Measurements from ENCODE around the gene SEC14L5.

SEC14L5 gene

GRCh38 chr16:4987580-4988374, 29.6 kb downstream of the SEC14L5 start:
- no peak for DNase-seq

DNA sequence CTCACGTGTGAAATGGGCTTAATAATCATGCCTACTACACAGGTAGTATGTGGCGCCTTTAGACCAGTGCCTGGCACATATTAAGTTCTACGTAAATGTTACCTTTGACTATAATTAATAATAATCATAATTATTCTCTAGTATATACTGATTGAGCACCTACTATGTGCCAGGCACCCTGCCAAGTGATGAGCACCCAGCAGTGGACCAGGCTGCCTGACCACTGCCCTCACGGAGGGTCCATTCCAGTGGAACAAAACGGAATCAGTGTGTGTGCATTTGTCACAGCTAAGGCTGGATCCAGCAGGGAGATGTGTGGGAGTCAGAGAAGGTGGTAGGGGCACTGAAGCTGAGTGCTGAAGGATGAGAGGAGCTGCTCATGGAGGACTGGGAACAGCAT, 30.5 kb downstream of the SEC14L5 start:
- DNase-seq = no peak

DNA sequence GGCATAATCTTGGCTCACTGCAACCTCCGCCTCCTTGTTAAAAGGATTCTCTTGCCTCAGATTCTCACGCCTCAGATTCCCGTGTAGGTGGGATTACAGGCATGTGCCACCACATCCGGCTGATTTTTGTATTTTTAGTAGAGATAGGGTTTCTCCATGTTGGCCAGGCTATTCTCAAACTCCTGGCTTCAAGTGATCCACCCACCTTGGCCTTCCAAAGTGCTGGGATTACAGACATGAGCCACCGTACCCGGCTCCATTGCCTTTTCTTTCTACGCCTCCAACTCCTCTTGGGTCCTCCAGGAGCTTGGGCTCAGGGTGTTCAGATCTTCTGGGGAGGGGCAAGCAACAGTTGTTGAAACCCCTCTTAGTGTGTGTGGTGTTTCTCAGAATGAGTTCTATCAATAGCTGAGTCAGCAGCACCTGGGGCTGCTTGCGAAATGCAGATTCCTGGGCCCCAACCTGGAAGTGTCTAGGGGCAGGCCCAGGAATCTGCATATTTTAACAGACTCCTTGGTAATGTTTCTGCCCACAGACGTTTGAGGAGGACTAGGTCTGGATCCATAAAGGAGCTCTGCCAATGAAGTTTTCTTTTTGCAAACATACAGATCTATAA, 31.4 kb downstream of the SEC14L5 start:
- no peak for DNase-seq

GRCh38 chr16:4990415-4990814, 32.3 kb downstream of the SEC14L5 start:
- no peak for DNase-seq

DNA sequence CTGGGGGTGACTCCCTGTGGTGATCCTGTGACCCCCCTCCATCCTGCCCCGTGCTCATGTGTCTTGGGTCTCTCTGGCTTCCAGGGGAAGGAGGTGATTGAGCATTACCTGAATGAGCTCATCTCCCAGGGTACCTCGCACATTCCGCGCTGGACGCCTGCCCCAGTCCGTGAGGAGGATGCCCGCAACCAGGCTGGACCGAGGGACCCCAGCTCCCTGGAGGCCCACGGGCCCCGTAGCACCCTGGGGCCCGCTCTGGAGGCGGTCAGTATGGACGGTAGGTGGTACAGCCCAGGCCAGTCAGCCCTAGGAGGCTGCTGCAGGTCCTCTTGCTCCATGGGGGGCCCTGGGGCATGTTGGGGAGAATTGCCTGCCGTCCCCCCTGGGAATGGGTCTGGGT, 33.6 kb downstream of the SEC14L5 start:
- DNase-seq = no peak

DNA sequence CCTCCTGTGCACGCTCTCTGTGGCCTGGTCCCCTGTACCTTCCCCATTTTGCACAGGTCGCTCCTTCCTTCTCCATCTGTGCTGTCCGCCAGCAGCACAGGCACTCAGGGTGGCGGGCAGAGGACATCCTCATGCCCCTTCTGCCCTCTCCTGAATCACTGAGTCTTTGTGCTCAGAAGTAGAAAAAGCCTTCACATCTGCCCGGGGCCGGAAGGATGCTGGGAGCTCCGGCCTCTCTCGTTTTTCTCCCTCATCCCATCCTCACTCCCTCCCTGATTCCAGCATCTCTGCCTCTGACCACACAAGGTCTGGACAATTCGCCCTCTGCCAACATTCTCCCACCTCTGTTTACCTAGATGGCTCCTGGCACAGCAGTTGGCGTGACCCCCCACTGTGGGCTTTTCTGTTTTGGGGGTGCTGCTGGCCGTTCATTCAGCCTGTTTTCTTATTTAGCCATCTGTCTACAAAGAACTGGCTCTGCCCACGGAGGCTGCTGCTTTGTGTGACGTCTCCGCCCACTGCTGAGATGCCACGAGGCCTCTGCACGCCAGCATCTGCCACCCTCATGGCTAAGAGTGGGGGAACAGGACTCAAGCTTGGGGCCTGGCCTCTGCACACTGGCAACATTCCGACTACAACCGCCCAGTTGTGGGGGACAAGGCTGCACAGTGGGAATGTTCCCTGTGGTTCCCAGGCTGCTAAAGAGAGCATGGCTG, 36.7 kb downstream of the SEC14L5 start:
- DNase-seq = no peak

- DNase-seq = no peak
These were observed 42.5 kb downstream of the SEC14L5 start for GRCh38 chr16:5000573-5001001.

GRCh38 chr16:5001571-5001970, 43.4 kb downstream of the SEC14L5 start:
- DNase-seq = no peak

DNA sequence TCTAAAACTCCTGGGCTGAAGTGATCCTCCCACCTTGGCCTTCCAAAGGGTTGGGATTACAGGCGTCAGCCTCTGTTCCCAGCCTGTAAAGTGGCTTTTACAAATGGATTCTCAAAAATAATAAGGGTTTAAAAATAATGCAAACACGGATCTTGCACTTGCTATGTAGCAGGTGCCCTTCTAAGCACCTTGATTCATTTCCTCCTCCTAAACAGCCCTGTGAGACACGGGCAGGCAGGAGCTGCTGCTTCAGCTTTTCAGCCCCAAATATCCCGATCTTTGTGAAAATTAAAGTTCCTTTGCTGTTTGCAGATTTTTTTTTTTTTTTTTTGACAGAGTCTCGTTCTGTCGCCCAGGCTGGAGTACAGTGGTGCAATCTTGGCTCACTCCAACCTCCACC, 43.9 kb downstream of the SEC14L5 start:
- DNase-seq = no peak

- no peak for DNase-seq
These were observed 44.6 kb downstream of the SEC14L5 start for GRCh38 chr16:5002699-5003143.

DNA sequence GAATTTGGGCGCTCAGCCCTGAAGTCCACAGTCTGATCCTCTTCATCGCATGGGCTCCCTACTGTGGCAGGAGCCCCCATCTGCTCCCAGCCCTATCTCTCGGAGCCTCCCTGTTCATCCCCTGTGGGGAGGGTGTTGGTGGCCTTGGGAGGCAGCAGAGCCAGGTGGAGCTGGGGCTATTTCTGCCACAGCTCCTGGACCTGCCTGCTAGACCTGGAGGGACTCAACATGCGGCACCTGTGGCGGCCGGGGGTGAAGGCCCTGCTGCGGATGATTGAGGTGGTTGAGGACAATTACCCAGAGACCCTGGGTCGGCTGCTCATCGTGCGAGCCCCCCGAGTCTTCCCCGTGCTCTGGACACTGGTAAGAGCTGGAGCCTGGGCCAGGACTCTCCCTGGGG, 45.1 kb downstream of the SEC14L5 start:
- DNase-seq = no peak

DNA sequence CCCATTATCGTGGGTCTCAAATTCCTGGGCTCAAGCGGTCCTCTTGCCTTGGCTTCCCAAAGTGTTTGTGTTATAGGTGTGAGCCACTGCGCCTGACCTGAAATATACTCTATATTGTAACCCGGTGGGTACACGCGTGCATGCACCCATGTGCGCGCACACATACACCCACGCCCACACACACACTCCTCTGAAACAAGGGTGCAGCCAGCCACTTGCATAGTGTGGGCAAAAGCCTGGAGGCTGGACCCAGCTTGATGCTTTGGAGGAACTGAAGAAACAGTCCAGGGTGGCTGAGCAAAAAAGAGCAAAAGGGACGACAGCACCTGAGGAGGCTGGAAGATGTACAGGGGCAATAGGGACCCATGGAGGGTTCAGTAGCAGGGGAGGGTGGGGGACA, 45.7 kb downstream of the SEC14L5 start:
- no peak for DNase-seq

GRCh38 chr16:5004311-5004710, 46.2 kb downstream of the SEC14L5 start:
- DNase-seq = no peak

DNA sequence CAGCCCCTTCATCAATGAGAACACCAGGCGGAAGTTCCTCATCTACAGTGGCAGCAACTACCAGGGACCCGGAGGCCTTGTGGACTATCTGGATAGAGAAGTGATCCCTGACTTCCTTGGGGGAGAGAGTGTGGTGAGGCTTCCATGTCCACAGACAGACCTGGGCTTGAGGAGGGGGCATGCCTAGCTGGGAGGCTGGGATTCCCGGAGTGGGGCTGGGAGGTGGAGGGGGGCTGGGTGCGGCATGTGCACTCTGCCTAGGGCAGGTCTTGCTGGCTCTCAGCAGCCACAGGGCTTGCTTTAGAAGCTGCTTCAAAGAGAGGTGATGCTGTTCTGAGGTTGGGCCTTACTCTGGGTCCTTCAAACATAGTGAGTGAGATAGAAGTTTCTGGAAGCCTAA, 47.8 kb downstream of the SEC14L5 start:
- no peak for DNase-seq

GRCh38 chr16:5006348-5007193, 48.4 kb downstream of the SEC14L5 start:
- no peak for DNase-seq

DNA sequence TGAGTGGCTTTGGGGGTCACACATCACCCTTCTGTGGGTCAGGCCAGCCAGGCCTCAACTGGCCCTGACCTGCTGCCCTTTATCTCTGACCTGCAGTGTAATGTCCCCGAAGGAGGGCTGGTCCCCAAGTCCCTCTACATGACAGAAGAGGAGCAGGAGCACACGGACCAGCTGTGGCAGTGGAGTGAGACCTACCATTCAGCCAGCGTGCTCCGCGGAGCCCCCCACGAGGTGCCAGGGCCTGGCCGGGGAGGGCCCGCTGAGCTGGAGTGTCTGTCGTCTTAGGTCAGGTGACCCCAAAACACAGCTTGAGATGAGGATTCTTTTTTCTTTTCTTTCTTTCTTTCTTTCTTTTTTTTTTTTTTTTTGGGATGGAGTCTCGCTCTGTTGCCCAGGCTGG, 49.1 kb downstream of the SEC14L5 start:
- no peak for DNase-seq

GRCh38 chr16:5008311-5008731, 50.2 kb downstream of the SEC14L5 start:
- DNase-seq = no peak

- no peak for DNase-seq
These were observed 52.6 kb downstream of the SEC14L5 start for GRCh38 chr16:5010576-5011329.

DNA sequence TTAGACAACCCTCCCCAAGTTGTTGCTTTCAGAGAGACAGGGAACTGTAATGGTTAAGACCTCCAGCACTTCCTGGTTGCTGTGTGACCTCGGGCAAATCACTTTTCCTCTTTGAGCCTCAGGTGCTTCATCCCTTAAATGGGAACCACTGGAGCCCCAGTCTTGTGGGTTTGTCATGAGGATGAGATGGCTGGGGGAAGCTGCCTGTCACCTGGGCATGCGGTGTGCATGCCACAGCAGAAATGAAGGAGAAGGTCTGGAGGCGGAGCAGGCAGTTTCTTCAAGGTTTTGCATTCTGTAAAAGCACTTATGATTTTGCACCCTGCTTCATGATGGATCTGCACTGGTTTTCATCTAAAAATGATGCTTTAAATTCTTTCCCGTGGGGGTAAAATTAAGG, 53.5 kb downstream of the SEC14L5 start:
- no peak for DNase-seq

DNA sequence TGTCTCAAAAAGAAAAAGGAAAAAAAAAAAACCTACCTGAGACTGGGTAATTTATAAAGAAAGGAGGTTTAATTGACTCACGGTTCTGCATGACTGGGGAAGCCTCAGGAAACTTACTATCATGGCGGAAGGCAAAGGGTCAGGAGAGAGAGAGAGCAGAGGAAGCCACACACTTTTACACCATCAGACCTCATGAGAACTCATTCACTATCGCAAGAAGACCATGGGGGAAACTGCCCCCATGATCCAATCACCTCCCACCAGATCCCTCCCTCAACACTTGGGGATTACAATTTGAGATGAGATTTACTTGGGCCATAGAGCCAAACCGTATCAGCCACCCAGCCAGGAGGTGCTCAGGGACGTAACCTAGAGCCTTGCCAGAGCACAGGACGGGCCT, 54.8 kb downstream of the SEC14L5 start:
- no peak for DNase-seq

DNA sequence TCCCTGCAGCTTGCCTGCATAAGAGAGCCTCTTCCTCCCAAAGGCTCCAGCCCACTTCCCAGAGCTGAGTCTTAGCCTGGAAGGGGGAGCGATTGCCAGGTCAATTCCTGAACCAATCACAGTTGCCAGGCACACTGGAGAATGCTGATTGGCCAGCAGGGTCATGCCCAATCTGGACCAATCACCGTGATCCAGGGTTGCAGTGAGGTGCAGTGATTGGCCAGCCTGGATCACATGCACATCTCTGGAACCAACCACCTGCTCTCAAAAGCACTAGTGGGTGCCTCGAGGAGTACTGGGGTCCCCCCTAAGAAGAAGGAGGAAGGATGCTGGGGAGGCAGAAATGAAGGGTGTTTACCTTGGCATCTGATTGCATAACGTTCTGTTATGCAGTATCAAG, 57.2 kb downstream of the SEC14L5 start:
- no peak for DNase-seq

GRCh38 chr16:5015887-5016286, 57.8 kb downstream of the SEC14L5 start:
- no peak for DNase-seq

Data from fibroblast of skin of abdomen (primary cell).